Activated CD4-positive, alpha-beta T cell treated with anti-CD3 and anti-CD28 coated beads, Interleukin-2, amount 10 ng/mL, durations not matched to agents 24 days and 14 days (primary cell): ENCODE measurements around the gene ATP2B2. TPM values are rescaled to one million over a fixed set of nuclear protein-coding genes. Genes with fewer than 3 reads are reported as not detected.

ENCODE experiments used
- DNase-seq: peaks from one replicate; pipeline ENCODE4 v3.0.0; 2022
- H3K27ac Mint-ChIP-seq: one replicate; pipeline ENCODE4 v1.8.0; 2022; ENCODE audit warnings: mild to moderate bottlenecking, mixed read lengths
- H3K27me3 Mint-ChIP-seq: one replicate; pipeline ENCODE4 v1.8.0; 2022; ENCODE audit warnings: mixed read lengths
- H3K36me3 Mint-ChIP-seq: one replicate; pipeline ENCODE4 v1.8.0; 2022; ENCODE audit warnings: low read depth, mild to moderate bottlenecking, mixed read lengths
- H3K4me1 Mint-ChIP-seq: one replicate; pipeline ENCODE4 v1.8.0; 2021; ENCODE audit warnings: mixed read lengths
- H3K4me3 Mint-ChIP-seq: one replicate; pipeline ENCODE4 v1.8.0; 2022; ENCODE audit warnings: mild to moderate bottlenecking, moderate library complexity, mixed read lengths
- H3K9me3 Mint-ChIP-seq: one replicate; pipeline ENCODE4 v1.8.0; 2021; ENCODE audit warnings: mixed read lengths
- intact Hi-C: fragments of 100-400 bp; cut with micrococcal nuclease; formaldehyde crosslinking; loops from one replicate; pipeline ENCODE4 v1.15.1; 2023
- total RNA-seq: library from RNA; stranded (reverse); gene quantifications from 2 replicates; pipeline ENCODE4 v1.2.3, GENCODE V29; 2022

Gene ATP2B2
- total RNA-seq, 1 donor from 2014 or later = not detected

DNA sequence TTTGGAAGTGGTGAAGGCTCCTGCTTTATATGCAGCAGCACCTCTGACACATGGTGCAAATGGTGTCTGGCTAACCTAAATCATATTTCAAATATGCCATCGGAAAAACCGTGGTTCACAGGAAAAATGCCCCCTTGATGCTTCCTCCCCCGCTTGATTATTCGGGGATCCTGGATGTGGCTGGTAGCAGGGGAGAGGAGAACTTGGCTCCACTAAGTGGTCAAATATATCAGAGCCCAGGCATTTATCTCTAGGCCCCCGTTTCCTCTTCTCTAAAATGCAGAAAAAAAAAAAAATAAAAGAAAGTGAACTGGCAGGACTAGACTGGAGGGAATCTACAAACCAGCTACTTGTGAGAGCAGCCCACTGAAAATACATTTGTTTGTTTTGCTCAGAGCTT, 18.2 kb upstream of the ATP2B2 start:
- H3K27me3 Mint-ChIP-seq = peaks cover 44% of the 10 kb centered on the region
- DNase-seq = no peak
- no peaks in the 10 kb centered on the region for H3K36me3 Mint-ChIP-seq
- H3K27ac Mint-ChIP-seq = no peak overlapping the region
- no peaks in the 10 kb centered on the region for H3K9me3 Mint-ChIP-seq
- intact Hi-C loops = no loop called here
- no peaks in the 10 kb centered on the region for H3K4me1 Mint-ChIP-seq
- no peak overlapping the region for H3K4me3 Mint-ChIP-seq

DNA sequence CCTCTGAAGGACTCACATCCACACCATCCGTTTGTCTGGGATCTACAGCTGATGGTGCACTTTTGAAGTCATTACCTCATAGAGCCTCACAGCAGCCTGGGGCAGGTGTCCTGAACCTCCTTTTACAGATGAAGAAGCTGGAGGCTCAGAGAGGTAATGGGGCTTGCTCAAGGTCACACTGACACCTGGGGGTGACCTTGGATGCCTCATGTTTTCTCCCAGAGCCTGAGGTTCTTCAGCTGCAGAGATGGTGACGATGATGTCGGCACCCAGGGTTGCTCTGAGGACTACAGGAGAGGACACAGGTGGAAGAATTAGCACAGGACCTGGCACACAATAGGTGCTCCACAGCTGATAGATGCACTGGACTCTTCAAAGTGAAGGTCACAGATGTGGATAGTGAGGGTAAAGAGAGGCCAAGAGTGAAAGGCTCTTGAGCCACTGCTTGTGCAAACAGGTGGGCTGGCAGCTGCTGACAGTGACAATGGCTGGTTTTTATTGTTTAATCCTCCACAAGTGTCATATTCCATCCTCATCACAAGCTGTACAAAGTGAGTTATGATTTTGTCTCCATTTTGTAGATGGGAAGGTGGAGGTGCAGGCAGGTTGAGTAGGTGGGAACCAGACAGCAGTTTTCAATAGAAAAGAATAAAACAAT, 17.4 kb upstream of the ATP2B2 start:
- Mint-ChIP-seq H3K9me3 (no peaks in the 10 kb centered on the region), H3K27ac (no peak overlapping the region), H3K4me1 (no peaks in the 10 kb centered on the region), H3K36me3 (no peaks in the 10 kb centered on the region), H3K4me3 (no peak overlapping the region), H3K27me3 (peaks cover 44% of the 10 kb centered on the region)
- intact Hi-C loops = no loop called here
- no peak for DNase-seq

- H3K27me3 Mint-ChIP-seq = peaks cover 47% of the 10 kb centered on the region
- no peak overlapping the region for H3K27ac Mint-ChIP-seq
- DNase-seq = no peak
- no peaks in the 10 kb centered on the region for H3K9me3 Mint-ChIP-seq
- H3K36me3 Mint-ChIP-seq = no peaks in the 10 kb centered on the region
- no peak overlapping the region for H3K4me3 Mint-ChIP-seq
- no peaks in the 10 kb centered on the region for H3K4me1 Mint-ChIP-seq
- intact Hi-C loops = no loop called here
Measured at GRCh38 chr3:10521772-10522441, 16.5 kb upstream of the ATP2B2 start.

GRCh38 chr3:10520072-10520471, 14.7 kb upstream of the ATP2B2 start:
- H3K9me3 Mint-ChIP-seq = no peaks in the 10 kb centered on the region
- intact Hi-C loops = no loop called here
- no peak for DNase-seq
- H3K27me3 Mint-ChIP-seq = peaks cover 37% of the 10 kb centered on the region
- no peaks in the 10 kb centered on the region for H3K4me1 Mint-ChIP-seq
- H3K36me3 Mint-ChIP-seq = no peaks in the 10 kb centered on the region
- H3K27ac Mint-ChIP-seq = no peak overlapping the region
- H3K4me3 Mint-ChIP-seq = no peak overlapping the region

DNA sequence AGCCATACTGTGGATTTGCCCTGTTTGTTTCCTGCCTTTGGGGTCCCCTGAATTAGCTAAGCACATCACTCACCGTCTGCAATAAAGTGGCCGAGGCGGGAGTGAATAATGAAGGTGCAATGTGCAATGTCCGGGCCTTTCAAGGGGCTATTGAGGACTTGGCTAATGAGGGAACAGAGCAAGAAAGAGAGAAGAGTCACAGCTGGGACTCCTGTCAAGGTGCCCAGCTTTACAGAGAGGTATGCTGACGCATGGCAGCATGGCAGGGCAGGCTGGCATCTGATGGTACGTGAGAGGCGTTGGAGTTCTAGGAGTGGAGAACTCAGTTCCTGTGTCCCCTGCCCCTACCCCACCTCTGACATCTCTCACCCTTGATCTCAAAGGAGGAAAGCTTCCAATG, 13.8 kb upstream of the ATP2B2 start:
- Mint-ChIP-seq H3K27ac (no peak overlapping the region), H3K27me3 (peaks cover 30% of the 10 kb centered on the region), H3K9me3 (no peaks in the 10 kb centered on the region), H3K36me3 (no peaks in the 10 kb centered on the region), H3K4me1 (no peaks in the 10 kb centered on the region), H3K4me3 (no peak overlapping the region)
- intact Hi-C loops = no loop called here
- no peak for DNase-seq

- peaks cover 24% of the 10 kb centered on the region for H3K27me3 Mint-ChIP-seq
- H3K4me3 Mint-ChIP-seq = no peak overlapping the region
- intact Hi-C loops = no loop called here
- no peak for DNase-seq
- H3K4me1 Mint-ChIP-seq = no peaks in the 10 kb centered on the region
- no peak overlapping the region for H3K27ac Mint-ChIP-seq
- no peaks in the 10 kb centered on the region for H3K9me3 Mint-ChIP-seq
- no peaks in the 10 kb centered on the region for H3K36me3 Mint-ChIP-seq
Measured at GRCh38 chr3:10518506-10519150, 13.2 kb upstream of the ATP2B2 start.

GRCh38 chr3:10517627-10518026, 12.2 kb upstream of the ATP2B2 start:
- Mint-ChIP-seq H3K4me1 (no peaks in the 10 kb centered on the region), H3K36me3 (no peaks in the 10 kb centered on the region), H3K27me3 (peaks cover 15% of the 10 kb centered on the region), H3K27ac (no peak overlapping the region), H3K4me3 (no peak overlapping the region), H3K9me3 (no peaks in the 10 kb centered on the region)
- DNase-seq = no peak
- intact Hi-C loops = no loop called here

GRCh38 chr3:10516544-10517452, 11.4 kb upstream of the ATP2B2 start:
- DNase-seq = no peak
- H3K4me3 Mint-ChIP-seq = no peak overlapping the region
- H3K27me3 Mint-ChIP-seq = peaks cover 9% of the 10 kb centered on the region
- H3K36me3 Mint-ChIP-seq = no peaks in the 10 kb centered on the region
- peak overlapping the region; percentile 10 for H3K27ac Mint-ChIP-seq
- H3K9me3 Mint-ChIP-seq = no peaks in the 10 kb centered on the region
- intact Hi-C loops = no loop called here
- no peaks in the 10 kb centered on the region for H3K4me1 Mint-ChIP-seq

- no peak overlapping the region for H3K4me3 Mint-ChIP-seq
- no peaks in the 10 kb centered on the region for H3K9me3 Mint-ChIP-seq
- no peaks in the 10 kb centered on the region for H3K4me1 Mint-ChIP-seq
- intact Hi-C loops = no loop called here
- H3K27me3 Mint-ChIP-seq = peaks cover 4% of the 10 kb centered on the region
- H3K27ac Mint-ChIP-seq = no peak overlapping the region
- DNase-seq = no peak
- H3K36me3 Mint-ChIP-seq = no peaks in the 10 kb centered on the region
Measured at GRCh38 chr3:10515884-10516495, 10.6 kb upstream of the ATP2B2 start.

- Mint-ChIP-seq H3K27ac (no peak overlapping the region), H3K36me3 (no peaks in the 10 kb centered on the region), H3K4me3 (no peak overlapping the region), H3K27me3 (peaks cover 4% of the 10 kb centered on the region), H3K4me1 (no peaks in the 10 kb centered on the region), H3K9me3 (no peaks in the 10 kb centered on the region)
- intact Hi-C loops = no loop called here
- no peak for DNase-seq
Measured at GRCh38 chr3:10515396-10515795, 10.0 kb upstream of the ATP2B2 start.

DNA sequence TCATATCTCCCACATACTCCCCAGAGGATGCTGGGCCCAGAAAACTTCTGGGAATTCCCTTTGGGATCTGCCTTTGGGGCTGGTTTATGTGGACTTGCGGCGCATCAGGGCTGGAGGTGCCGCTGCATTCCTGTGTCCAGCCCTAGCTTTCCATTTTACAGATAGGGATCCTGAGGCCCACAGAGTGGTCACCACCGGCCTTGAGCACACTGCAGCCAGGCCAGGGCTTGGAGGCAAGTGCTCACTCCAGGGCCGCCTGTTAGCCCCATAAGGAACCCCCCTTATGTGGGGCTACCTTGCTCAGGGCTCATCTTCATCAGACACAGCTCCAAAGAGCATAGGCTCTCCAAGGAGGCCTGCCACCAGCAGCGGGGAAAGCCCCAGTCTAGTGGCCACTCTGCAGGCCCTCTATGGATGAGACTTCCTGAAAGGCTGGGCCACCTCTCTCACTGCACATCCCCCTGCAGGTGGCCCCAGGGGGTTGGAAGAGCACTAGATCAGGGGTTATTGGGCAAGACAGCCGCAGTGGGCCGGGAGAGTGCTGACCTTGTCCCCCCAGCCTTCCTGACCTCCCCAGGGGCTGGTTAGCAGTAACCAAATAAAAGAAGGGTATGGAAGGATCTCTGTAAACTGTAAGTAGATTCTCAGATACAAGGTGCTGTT, 9.2 kb upstream of the ATP2B2 start:
- intact Hi-C loops = no loop called here
- Mint-ChIP-seq H3K36me3 (no peaks in the 10 kb centered on the region), H3K9me3 (no peaks in the 10 kb centered on the region), H3K4me1 (no peaks in the 10 kb centered on the region), H3K4me3 (no peak overlapping the region), H3K27ac (no peak overlapping the region), H3K27me3 (peaks cover 2% of the 10 kb centered on the region)
- DNase-seq = no peak

- no peak overlapping the region for H3K27ac Mint-ChIP-seq
- peaks cover 2% of the 10 kb centered on the region for H3K27me3 Mint-ChIP-seq
- no peaks in the 10 kb centered on the region for H3K4me1 Mint-ChIP-seq
- intact Hi-C loops = no loop called here
- no peaks in the 10 kb centered on the region for H3K9me3 Mint-ChIP-seq
- no peaks in the 10 kb centered on the region for H3K36me3 Mint-ChIP-seq
- H3K4me3 Mint-ChIP-seq = no peak overlapping the region
- DNase-seq = no peak
Measured at GRCh38 chr3:10513306-10513705, 7.9 kb upstream of the ATP2B2 start.

- Mint-ChIP-seq H3K27ac (no peak overlapping the region), H3K27me3 (peaks cover 1% of the 10 kb centered on the region), H3K9me3 (no peaks in the 10 kb centered on the region), H3K36me3 (no peaks in the 10 kb centered on the region), H3K4me1 (no peaks in the 10 kb centered on the region), H3K4me3 (no peak overlapping the region)
- intact Hi-C loops = no loop called here
- no peak for DNase-seq
Measured at GRCh38 chr3:10512687-10513086, 7.3 kb upstream of the ATP2B2 start.
